ENCODE results near the gene DRAP1. TPM values are rescaled to one million over a fixed set of nuclear protein-coding genes. Genes with fewer than 3 reads are reported as not detected.

The DRAP1 gene, protein sequence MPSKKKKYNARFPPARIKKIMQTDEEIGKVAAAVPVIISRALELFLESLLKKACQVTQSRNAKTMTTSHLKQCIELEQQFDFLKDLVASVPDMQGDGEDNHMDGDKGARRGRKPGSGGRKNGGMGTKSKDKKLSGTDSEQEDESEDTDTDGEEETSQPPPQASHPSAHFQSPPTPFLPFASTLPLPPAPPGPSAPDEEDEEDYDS
- 113 and 117 TPM in 2 replicates for total RNA-seq

- peaks cover 23% of the 10 kb centered on the region for H3K4me1 Mint-ChIP-seq
- H3K36me3 Mint-ChIP-seq (ENCODE audit: low read depth) = peaks cover 36% of the 10 kb centered on the region
- intact Hi-C loops (cut with micrococcal nuclease) = loop anchor here (1.0 kb wide), 7 partner anchors 9 to 256 kb away; partner anchors contain the start of genes CCDC85B, FOSL1, MUS81 and SART1
- peak within 1 kb of the TSS; percentile 90 for H3K27ac Mint-ChIP-seq
- peak within 1 kb of the TSS; percentile 96 for H3K4me3 Mint-ChIP-seq
- H3K9me3 Mint-ChIP-seq = no peaks in the 10 kb centered on the region
- peak; percentile 99 for DNase-seq
- H3K27me3 Mint-ChIP-seq = no peaks in the 10 kb centered on the region
Measured at GRCh38 chr11:65919141-65919572, at the start of gene DRAP1. DRAP1 (plus strand) TSS chr11:65919426; CDS start chr11:65919502, 76 bp downstream.

GRCh38 chr11:65869643-65870306 lies 49.5 kb upstream of the DRAP1 start:
- no peaks in the 10 kb centered on the region for H3K9me3 Mint-ChIP-seq
- intact Hi-C loops (cut with micrococcal nuclease) = no loop called here
- no peaks in the 10 kb centered on the region for H3K27me3 Mint-ChIP-seq
- no peak overlapping the region for H3K27ac Mint-ChIP-seq
- peaks cover 17% of the 10 kb centered on the region for H3K36me3 Mint-ChIP-seq (ENCODE audit: low read depth)
- DNase-seq = no peak
- H3K4me1 Mint-ChIP-seq = peaks cover 14% of the 10 kb centered on the region
- no peak overlapping the region for H3K4me3 Mint-ChIP-seq

- no peaks in the 10 kb centered on the region for H3K27me3 Mint-ChIP-seq
- H3K27ac Mint-ChIP-seq = no peak overlapping the region
- no peak for DNase-seq
- H3K36me3 Mint-ChIP-seq (ENCODE audit: low read depth) = peaks cover 12% of the 10 kb centered on the region
- intact Hi-C loops (cut with micrococcal nuclease) = no loop called here
- H3K4me3 Mint-ChIP-seq = no peak overlapping the region
- peaks cover 14% of the 10 kb centered on the region for H3K4me1 Mint-ChIP-seq
- H3K9me3 Mint-ChIP-seq = no peaks in the 10 kb centered on the region
Measured at GRCh38 chr11:65870307-65870658, 48.9 kb upstream of the DRAP1 start.

DNA sequence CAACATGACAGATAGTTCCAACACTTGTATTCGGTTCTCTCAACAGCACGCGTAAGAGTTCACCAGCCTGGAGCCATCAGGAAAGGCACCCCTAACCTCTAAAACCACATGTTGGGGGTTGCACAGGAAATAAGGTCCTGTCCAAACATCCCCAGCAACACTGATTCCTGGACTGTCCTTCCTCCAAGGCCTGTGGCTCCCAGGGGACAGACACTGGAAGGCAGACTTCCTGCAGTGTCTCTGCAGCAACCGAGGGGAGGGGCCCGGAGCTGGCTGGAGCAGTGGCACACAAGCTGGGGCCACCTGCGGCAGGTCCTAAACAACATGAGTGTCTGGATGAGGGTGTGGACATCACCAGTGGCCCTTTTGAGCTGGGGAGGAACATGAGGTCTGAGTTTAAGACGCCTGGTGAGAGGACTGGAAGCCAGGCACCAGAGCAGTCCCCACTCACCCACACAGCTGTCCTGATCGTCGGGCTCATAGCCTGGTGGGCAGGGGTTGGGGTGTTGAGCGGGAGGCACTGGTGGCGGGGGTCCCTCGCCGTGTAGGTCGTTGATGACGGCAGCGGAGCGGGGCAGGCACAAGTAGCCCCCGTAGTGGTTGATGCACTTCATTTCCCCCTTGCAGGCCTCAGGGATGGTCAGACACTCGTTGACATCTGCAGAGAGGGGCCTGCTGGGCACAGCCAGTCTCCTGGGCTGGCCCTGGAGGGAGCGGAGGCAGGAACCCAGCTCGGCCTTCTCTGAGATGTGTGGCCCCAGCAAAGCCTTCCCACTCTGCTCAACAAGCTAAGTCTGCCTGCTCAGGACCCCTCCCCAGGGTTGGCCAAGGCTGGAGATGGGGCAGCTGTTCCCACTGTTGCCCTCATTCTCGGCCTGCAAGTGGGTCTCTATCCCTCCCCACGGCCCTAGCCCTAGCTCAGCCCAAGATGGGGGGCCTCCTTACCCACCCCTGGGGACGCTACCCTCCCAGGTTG lies 48.2 kb upstream of the DRAP1 start:
- Mint-ChIP-seq H3K9me3 (no peaks in the 10 kb centered on the region), H3K27me3 (no peaks in the 10 kb centered on the region), H3K4me3 (no peak overlapping the region)

GRCh38 chr11:65871811-65872548 lies 47.2 kb upstream of the DRAP1 start:
- Mint-ChIP-seq H3K27me3 (no peaks in the 10 kb centered on the region), H3K27ac (no peak overlapping the region), H3K9me3 (no peaks in the 10 kb centered on the region), H3K36me3 (ENCODE audit: low read depth) (peaks cover 6% of the 10 kb centered on the region), H3K4me1 (peaks cover 18% of the 10 kb centered on the region), H3K4me3 (peak overlapping the region; percentile 37)
- intact Hi-C loops (cut with micrococcal nuclease) = no loop called here
- DNase-seq = no peak

More for the DNA sequence above, 48.2 kb upstream of the DRAP1 start:
- peaks cover 10% of the 10 kb centered on the region for H3K36me3 Mint-ChIP-seq (ENCODE audit: low read depth)
- peak; percentile 67 for DNase-seq
- intact Hi-C loops (cut with micrococcal nuclease) = no loop called here
- peaks cover 14% of the 10 kb centered on the region for H3K4me1 Mint-ChIP-seq
- H3K27ac Mint-ChIP-seq = no peak overlapping the region

DNA sequence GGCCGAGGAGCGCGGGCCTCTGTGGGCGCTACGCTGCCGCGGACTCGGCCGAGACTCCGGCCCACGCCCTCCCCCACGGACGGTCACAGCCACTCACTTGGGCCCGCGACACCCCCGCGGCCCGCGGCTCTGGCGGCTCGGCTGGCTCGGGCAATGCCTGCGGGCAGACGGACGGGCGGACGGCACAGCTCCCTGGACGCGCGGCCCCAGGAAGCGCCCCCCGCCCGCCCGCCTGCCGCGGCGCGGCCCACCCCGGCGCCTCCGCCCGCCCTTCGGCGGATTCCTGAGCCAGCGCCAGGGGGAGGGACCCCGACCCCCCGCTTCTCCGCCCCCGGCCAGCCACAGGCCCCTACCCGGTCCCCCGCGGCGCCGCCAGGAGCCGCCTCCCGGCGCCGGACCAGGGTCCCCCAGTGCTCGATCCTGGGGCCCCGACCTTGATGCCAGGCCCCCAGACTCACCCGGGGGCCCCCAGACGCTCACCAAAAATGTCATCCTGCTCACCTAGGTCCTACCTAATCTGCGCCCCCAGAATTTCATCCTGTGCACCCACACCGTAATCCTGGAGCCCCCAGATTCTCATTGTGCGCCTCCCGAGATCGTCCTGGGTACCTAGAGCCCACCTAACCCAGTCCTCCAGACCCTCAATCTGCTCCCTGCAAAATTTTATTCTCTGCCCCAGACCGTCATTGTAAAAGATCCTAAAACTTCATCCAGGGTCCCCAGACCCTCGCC lies 46.5 kb upstream of the DRAP1 start, which contains the start of gene EFEMP2:
Gene EFEMP2 (minus strand): TSS at position 215 of the 732 bp plus-strand sequence. CDS start 446 bp downstream, outside the sequence.
- Mint-ChIP-seq H3K9me3 (no peaks in the 10 kb centered on the region), H3K4me1 (peaks cover 16% of the 10 kb centered on the region), H3K36me3 (ENCODE audit: low read depth) (peaks cover 2% of the 10 kb centered on the region), H3K27me3 (no peaks in the 10 kb centered on the region), H3K27ac (peak within 1 kb of the TSS; percentile 22), H3K4me3 (peak within 1 kb of the TSS; percentile 80)
- DNase-seq = no peak
- intact Hi-C loops (cut with micrococcal nuclease) = loop anchor here (1.0 kb wide), 1 partner anchor 13 kb away; no protein-coding TSS in a partner anchor

GRCh38 chr11:65873318-65874156 lies 45.7 kb upstream of the DRAP1 start:
- H3K27ac Mint-ChIP-seq = peak overlapping the region; percentile 22
- H3K4me1 Mint-ChIP-seq = peaks cover 19% of the 10 kb centered on the region
- intact Hi-C loops (cut with micrococcal nuclease) = loop anchor here (1.0 kb wide), 1 partner anchor 14 kb away; no protein-coding TSS in a partner anchor
- peak overlapping the region; percentile 80 for H3K4me3 Mint-ChIP-seq
- no peaks in the 10 kb centered on the region for H3K27me3 Mint-ChIP-seq
- DNase-seq = peak; percentile 100
- H3K9me3 Mint-ChIP-seq = no peaks in the 10 kb centered on the region
- H3K36me3 Mint-ChIP-seq (ENCODE audit: low read depth) = peaks cover under 1% of the 10 kb centered on the region

GRCh38 chr11:65879617-65880016 lies 39.6 kb upstream of the DRAP1 start, which contains the start of gene CTSW:
CTSW (plus strand) TSS chr11:65879837; CDS start chr11:65879855, 18 bp downstream.
- no peaks in the 10 kb centered on the region for H3K9me3 Mint-ChIP-seq
- H3K4me1 Mint-ChIP-seq = peaks cover 28% of the 10 kb centered on the region
- peak within 1 kb of the TSS; percentile 66 for H3K4me3 Mint-ChIP-seq
- intact Hi-C loops (cut with micrococcal nuclease) = no loop called here
- peak; percentile 78 for DNase-seq
- no peaks in the 10 kb centered on the region for H3K27me3 Mint-ChIP-seq
- peak within 1 kb of the TSS; percentile 80 for H3K27ac Mint-ChIP-seq
- H3K36me3 Mint-ChIP-seq (ENCODE audit: low read depth) = peaks cover 14% of the 10 kb centered on the region

- peak overlapping the region; percentile 66 for H3K4me3 Mint-ChIP-seq
- peaks cover 16% of the 10 kb centered on the region for H3K36me3 Mint-ChIP-seq (ENCODE audit: low read depth)
- DNase-seq = no peak
- H3K4me1 Mint-ChIP-seq = peaks cover 30% of the 10 kb centered on the region
- intact Hi-C loops (cut with micrococcal nuclease) = no loop called here
- no peaks in the 10 kb centered on the region for H3K9me3 Mint-ChIP-seq
- peak overlapping the region; percentile 80 for H3K27ac Mint-ChIP-seq
- H3K27me3 Mint-ChIP-seq = no peaks in the 10 kb centered on the region
Measured at GRCh38 chr11:65880027-65880426, 39.2 kb upstream of the DRAP1 start.

- Mint-ChIP-seq H3K36me3 (ENCODE audit: low read depth) (peaks cover 16% of the 10 kb centered on the region), H3K27me3 (no peaks in the 10 kb centered on the region), H3K27ac (peak overlapping the region; percentile 43), H3K4me1 (peaks cover 34% of the 10 kb centered on the region), H3K4me3 (peak overlapping the region; percentile 13), H3K9me3 (no peaks in the 10 kb centered on the region)
- intact Hi-C loops (cut with micrococcal nuclease) = no loop called here
- peak; percentile 70 for DNase-seq
Measured at GRCh38 chr11:65880844-65881421, 38.3 kb upstream of the DRAP1 start.

GRCh38 chr11:65882120-65883057 lies 36.8 kb upstream of the DRAP1 start:
- Mint-ChIP-seq H3K36me3 (ENCODE audit: low read depth) (peaks cover 26% of the 10 kb centered on the region), H3K9me3 (no peaks in the 10 kb centered on the region), H3K27ac (no peak overlapping the region), H3K4me1 (peaks cover 40% of the 10 kb centered on the region), H3K27me3 (no peaks in the 10 kb centered on the region), H3K4me3 (no peak overlapping the region)
- intact Hi-C loops (cut with micrococcal nuclease) = no loop called here
- no peak for DNase-seq

Data from activated CD4-positive, alpha-beta T cell treated with anti-CD3 and anti-CD28 coated beads, Interleukin-2, amount 10 ng/mL, durations not matched to agents 24 days and 14 days (primary cell).